ENCODE data around the gene HOXA9.

GRCh38 chr7:27155816-27156507 is 9.4 kb downstream of the HOXA9 start:
- TF ChIP-seq CTCF (IDR thresholded peaks at IDR 0.05; ENCODE audit: low read depth, low read length) (no peak), POLR2A (IDR thresholded peaks at IDR 0.05; ENCODE audit: extremely low read depth, insufficient read length) (no peak)

Measured in NB4 (cell line).